Measurements from ENCODE around the gene ADSS1.
A peak's percentile ranks its signal among the peaks of the same experiment; 100 is the strongest.

ADSS1 gene

GRCh38 chr14:104700225-104700651 is 23.8 kb upstream of the ADSS1 start:
- no peak for DNase-seq

GRCh38 chr14:104700747-104701217 is 23.2 kb upstream of the ADSS1 start:
- no peak for DNase-seq

- no peak for DNase-seq
Observed at GRCh38 chr14:104701383-104702076, 22.5 kb upstream of the ADSS1 start.

- DNase-seq, result no peak
Observed at GRCh38 chr14:104702106-104702505, 21.9 kb upstream of the ADSS1 start.

GRCh38 chr14:104702673-104703072 is 21.4 kb upstream of the ADSS1 start:
- no peak for DNase-seq

- no peak for DNase-seq
Observed at GRCh38 chr14:104703269-104703668, 20.8 kb upstream of the ADSS1 start.

GRCh38 chr14:104704252-104704651 is 19.8 kb upstream of the ADSS1 start:
- no peak for DNase-seq

GRCh38 chr14:104705340-104706047 is 18.5 kb upstream of the ADSS1 start:
- DNase-seq, result no peak

- no peak for DNase-seq
Observed at GRCh38 chr14:104706733-104707607, 17.1 kb upstream of the ADSS1 start.

GRCh38 chr14:104707608-104708595 is 16.1 kb upstream of the ADSS1 start:
- DNase-seq, result no peak

- DNase-seq, result peak; percentile 45 to 83 (median 61)
Observed at GRCh38 chr14:104708606-104709268, 15.3 kb upstream of the ADSS1 start.

- no peak for DNase-seq
Observed at GRCh38 chr14:104709387-104710039, 14.5 kb upstream of the ADSS1 start.

- DNase-seq, result no peak
Observed at GRCh38 chr14:104710071-104710735, 13.8 kb upstream of the ADSS1 start.

- DNase-seq, result no peak
Observed at GRCh38 chr14:104712881-104713734, 10.9 kb upstream of the ADSS1 start.

GRCh38 chr14:104714066-104714465 is 10.0 kb upstream of the ADSS1 start:
- DNase-seq, result no peak

- no peak for DNase-seq
Observed at GRCh38 chr14:104714681-104715080, 9.3 kb upstream of the ADSS1 start.

- no peak for DNase-seq
Observed at GRCh38 chr14:104715416-104715815, 8.6 kb upstream of the ADSS1 start.

- DNase-seq, result no peak
Observed at GRCh38 chr14:104715871-104716270, 8.2 kb upstream of the ADSS1 start.

- no peak for DNase-seq
Observed at GRCh38 chr14:104717137-104717536, 6.9 kb upstream of the ADSS1 start.
